GM21737 (cell line): ENCODE results near the gene UBTF.

Experiments used
- ATAC-seq: cut with Tn5 transposase; IDR thresholded peaks from one replicate; pipeline ENCODE4 v1.9.1; 2021; ENCODE audit warnings: mild to moderate bottlenecking, moderate library complexity; ENCODE audit not compliant: unreplicated experiment

Gene UBTF

GRCh38 chr17:44197980-44198720, 21.3 kb downstream of the UBTF start:
- no peak for ATAC-seq

- ATAC-seq = no peak
Observed at GRCh38 chr17:44197107-44197506, 22.4 kb downstream of the UBTF start.

- ATAC-seq = no peak
Observed at GRCh38 chr17:44193326-44194084, 26.0 kb downstream of the UBTF start.

- no peak for ATAC-seq
Observed at GRCh38 chr17:44192750-44193149, 26.7 kb downstream of the UBTF start.

GRCh38 chr17:44191941-44192496, 27.5 kb downstream of the UBTF start:
- no peak for ATAC-seq

GRCh38 chr17:44191369-44191768, 28.1 kb downstream of the UBTF start:
- ATAC-seq = no peak

GRCh38 chr17:44190481-44190880, 29.0 kb downstream of the UBTF start:
- no peak for ATAC-seq

- no peak for ATAC-seq
Observed at GRCh38 chr17:44188576-44189403, 30.7 kb downstream of the UBTF start.

GRCh38 chr17:44187131-44187899, 32.2 kb downstream of the UBTF start:
- peak; percentile 38 for ATAC-seq

- ATAC-seq = peak; percentile 82
Observed at GRCh38 chr17:44186307-44187130, 33.0 kb downstream of the UBTF start, which contains the start of gene TMUB2. TMUB2 (plus strand) TSS chr17:44186972; CDS start chr17:44187709, 737 bp downstream.

- ATAC-seq = no peak
Observed at GRCh38 chr17:44184212-44184810, 35.2 kb downstream of the UBTF start.

GRCh38 chr17:44183024-44183423, 36.5 kb downstream of the UBTF start:
- ATAC-seq = no peak

- ATAC-seq = no peak
Observed at GRCh38 chr17:44178133-44178532, 41.3 kb downstream of the UBTF start.

- no peak for ATAC-seq
Observed at GRCh38 chr17:44177640-44178039, 41.8 kb downstream of the UBTF start.

GRCh38 chr17:44176671-44177501, 42.6 kb downstream of the UBTF start:
- no peak for ATAC-seq

GRCh38 chr17:44176257-44176656, 43.2 kb downstream of the UBTF start:
- ATAC-seq = no peak

- no peak for ATAC-seq
Observed at GRCh38 chr17:44174427-44174826, 45.0 kb downstream of the UBTF start.

- no peak for ATAC-seq
Observed at GRCh38 chr17:44171931-44172455, 47.5 kb downstream of the UBTF start.
